GM06990 (cell line): ENCODE results near the gene TMEM9B.
"Not testable (repeated sequence)": the region's sequence is repeated elsewhere in the genome, so short reads cannot be mapped to it uniquely, and the experiment has no call there.

ENCODE experiments used
- DNase-seq: peaks from one replicate; pipeline ENCODE4 v3.0.0-alpha.2; 2011; ENCODE audit not compliant: insufficient read length; ENCODE audit errors: extremely low read depth
- H3K27me3 ChIP-seq: replicated peaks from 2 replicates; pipeline ENCODE4 v1.6.0; 2011; ENCODE audit warnings: low read length; ENCODE audit not compliant: control insufficient read depth, insufficient read depth
- H3K36me3 ChIP-seq: 2 replicates; pipeline ENCODE4 v1.5.1; 2011; ENCODE audit warnings: low read length; ENCODE audit not compliant: control insufficient read depth, insufficient read depth
- H3K4me3 ChIP-seq: replicated peaks from 2 replicates; pipeline ENCODE4 v1.5.1; 2011; ENCODE audit warnings: low read depth, mild to moderate bottlenecking, control low read depth, low read length
- TF ChIP-seq, protein P1 (sequence below): IDR thresholded peaks from 2 replicates; pipeline ENCODE4 v1.5.1; 2011; ENCODE audit warnings: low read length, control low read depth, mild to moderate bottlenecking, inconsistent platforms; ENCODE audit not compliant: insufficient read depth, poor library complexity, severe bottlenecking

TMEM9B gene

GRCh38 chr11:8964324-8965320, at the start of gene TMEM9B:
Gene TMEM9B, minus strand, starts transcription at chr11:8964442. Its CDS starts 129 bp downstream, at chr11:8964313.
- no peaks in the 10 kb centered on the region; the same call in 1 of the 2 replicates for H3K36me3 ChIP-seq

DNA sequence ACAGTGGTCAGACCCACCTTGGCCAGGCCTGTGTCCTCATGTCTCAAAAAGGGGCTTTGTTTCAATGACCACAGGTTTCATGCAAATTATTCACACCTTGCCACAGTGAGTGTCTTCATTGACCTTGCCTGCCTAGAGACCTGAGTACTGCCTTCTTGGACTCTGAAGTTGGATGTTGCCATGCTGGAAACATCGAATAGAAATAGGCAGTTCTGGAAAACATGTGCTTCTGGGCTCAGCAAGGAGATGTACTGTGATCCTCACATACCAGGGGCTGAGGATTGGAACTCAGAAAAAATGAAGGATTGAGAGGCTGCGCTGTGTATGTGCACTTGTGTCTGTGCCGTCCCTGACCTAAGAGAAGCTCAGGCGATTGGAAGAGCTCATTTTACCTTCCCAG, 49.1 kb upstream of the TMEM9B start:
- Histone ChIP-seq H3K36me3 (no peaks in the 10 kb centered on the region), H3K4me3 (no peak overlapping the region), H3K27me3 (no peaks in the 10 kb centered on the region)
- no peak for DNase-seq
- TF ChIP-seq, protein P1, sequence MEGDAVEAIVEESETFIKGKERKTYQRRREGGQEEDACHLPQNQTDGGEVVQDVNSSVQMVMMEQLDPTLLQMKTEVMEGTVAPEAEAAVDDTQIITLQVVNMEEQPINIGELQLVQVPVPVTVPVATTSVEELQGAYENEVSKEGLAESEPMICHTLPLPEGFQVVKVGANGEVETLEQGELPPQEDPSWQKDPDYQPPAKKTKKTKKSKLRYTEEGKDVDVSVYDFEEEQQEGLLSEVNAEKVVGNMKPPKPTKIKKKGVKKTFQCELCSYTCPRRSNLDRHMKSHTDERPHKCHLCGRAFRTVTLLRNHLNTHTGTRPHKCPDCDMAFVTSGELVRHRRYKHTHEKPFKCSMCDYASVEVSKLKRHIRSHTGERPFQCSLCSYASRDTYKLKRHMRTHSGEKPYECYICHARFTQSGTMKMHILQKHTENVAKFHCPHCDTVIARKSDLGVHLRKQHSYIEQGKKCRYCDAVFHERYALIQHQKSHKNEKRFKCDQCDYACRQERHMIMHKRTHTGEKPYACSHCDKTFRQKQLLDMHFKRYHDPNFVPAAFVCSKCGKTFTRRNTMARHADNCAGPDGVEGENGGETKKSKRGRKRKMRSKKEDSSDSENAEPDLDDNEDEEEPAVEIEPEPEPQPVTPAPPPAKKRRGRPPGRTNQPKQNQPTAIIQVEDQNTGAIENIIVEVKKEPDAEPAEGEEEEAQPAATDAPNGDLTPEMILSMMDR, result no peak

More at GRCh38 chr11:8964324-8965320, at the start of gene TMEM9B:
- Histone ChIP-seq H3K4me3 (peak within 1 kb of the TSS; percentile 92), H3K27me3 (no peaks in the 10 kb centered on the region)
- TF ChIP-seq, protein P1, result no peak
- DNase-seq, result peak; percentile 92

GRCh38 chr11:9009538-9009937, 45.3 kb upstream of the TMEM9B start:
- not testable (repeated sequence) for DNase-seq, H3K36me3 ChIP-seq, H3K4me3 ChIP-seq, H3K27me3 ChIP-seq

DNA sequence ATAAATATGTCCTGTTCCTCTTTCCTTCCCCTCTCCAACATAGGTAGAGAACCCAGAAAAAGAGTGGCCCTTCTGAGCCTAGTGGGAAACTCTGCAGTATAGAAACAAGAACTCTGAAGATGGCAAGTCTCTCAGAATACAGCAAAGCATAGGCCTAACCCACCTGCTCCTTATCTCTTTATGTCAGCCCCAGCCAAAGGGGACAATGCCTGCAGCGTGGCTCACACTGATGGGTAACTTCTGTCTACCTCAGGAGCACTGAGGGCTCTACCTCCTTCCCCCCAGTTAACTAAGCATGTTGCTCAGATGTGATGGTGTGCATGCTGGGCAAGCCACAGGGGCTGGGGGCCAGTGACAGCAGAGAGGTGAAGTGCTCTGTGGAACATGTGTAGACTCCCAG, 44.4 kb upstream of the TMEM9B start:
- H3K36me3 ChIP-seq, result no peaks in the 10 kb centered on the region
- no peak overlapping the region for H3K4me3 ChIP-seq
- TF ChIP-seq, protein P1, result no peak
- peaks cover 2% of the 10 kb centered on the region for H3K27me3 ChIP-seq
- DNase-seq, result no peak

DNA sequence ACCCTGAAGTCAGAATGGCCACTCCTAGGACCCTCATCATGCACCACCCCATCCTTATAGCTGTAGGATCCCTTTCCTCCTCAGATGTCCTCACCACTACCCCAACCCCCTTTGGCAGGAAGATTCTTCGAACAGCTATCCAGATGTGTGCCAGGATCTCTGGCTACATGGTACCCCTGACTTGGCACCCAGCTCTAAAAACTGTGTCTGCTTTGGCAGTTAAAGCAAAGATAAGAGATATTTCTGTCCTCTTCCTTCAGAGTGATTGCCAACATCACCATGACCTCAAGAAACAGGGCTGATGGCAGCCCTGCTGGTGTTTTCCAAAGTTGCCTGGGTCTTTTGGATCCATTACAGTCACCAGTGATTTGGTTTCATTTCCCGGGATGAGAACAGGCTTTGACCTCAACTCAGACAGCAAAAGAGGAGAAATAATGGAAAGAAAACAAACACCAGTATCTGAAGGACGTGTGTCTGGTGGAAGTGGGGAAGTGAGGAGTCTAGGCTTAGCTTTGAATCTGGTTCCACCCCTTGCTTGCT, 43.8 kb upstream of the TMEM9B start:
- TF ChIP-seq, protein P1, result no peak
- H3K27me3 ChIP-seq, result peaks cover 2% of the 10 kb centered on the region
- H3K4me3 ChIP-seq, result no peak overlapping the region
- no peaks in the 10 kb centered on the region for H3K36me3 ChIP-seq
- DNase-seq, result no peak

DNA sequence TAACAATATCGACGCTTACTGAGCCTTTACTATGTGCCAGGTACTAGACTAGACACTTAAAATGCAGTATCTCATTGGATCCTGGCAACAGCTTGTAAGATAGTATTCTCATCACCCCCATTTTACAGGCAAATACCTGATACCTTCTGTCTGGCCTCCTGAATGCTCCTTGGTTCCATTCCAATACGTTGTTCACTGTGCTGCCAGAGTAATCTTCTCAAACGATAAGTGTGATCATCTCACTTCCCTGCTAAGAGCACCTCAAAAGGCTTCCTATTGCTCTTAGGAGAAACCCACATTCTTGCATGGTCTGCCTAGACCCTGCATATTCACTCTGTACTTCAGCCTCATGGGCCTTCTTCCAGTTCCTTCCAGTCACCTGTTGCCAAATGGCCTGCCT, 40.8 kb upstream of the TMEM9B start:
- no peaks in the 10 kb centered on the region for H3K36me3 ChIP-seq
- no peak overlapping the region for H3K4me3 ChIP-seq
- TF ChIP-seq, protein P1, result no peak
- peaks cover 4% of the 10 kb centered on the region for H3K27me3 ChIP-seq
- DNase-seq, result no peak
